GM19324 (cell line): Measurements from ENCODE around the gene SNAP25.

Source experiments
- ATAC-seq: cut with Tn5 transposase; IDR thresholded peaks from one replicate; pipeline ENCODE4 v1.9.1; 2021; ENCODE audit warnings: mild to moderate bottlenecking, moderate library complexity; ENCODE audit not compliant: unreplicated experiment, low FRiP score

The SNAP25 gene

GRCh38 chr20:10218536-10219451, at the start of gene SNAP25:
Gene SNAP25, plus strand, starts transcription at chr20:10218830. Its CDS starts 56,662 bp downstream, at chr20:10275492.
- ATAC-seq: no peak

- no peak for ATAC-seq
Measured at GRCh38 chr20:10169752-10170151, 48.9 kb upstream of the SNAP25 start.

GRCh38 chr20:10170261-10170660, 48.4 kb upstream of the SNAP25 start:
- ATAC-seq: no peak

GRCh38 chr20:10171864-10172751, 46.5 kb upstream of the SNAP25 start:
- no peak for ATAC-seq

GRCh38 chr20:10172998-10173655, 45.5 kb upstream of the SNAP25 start:
- ATAC-seq: no peak

GRCh38 chr20:10174400-10174799, 44.2 kb upstream of the SNAP25 start:
- no peak for ATAC-seq

- no peak for ATAC-seq
Measured at GRCh38 chr20:10177326-10177725, 41.3 kb upstream of the SNAP25 start.

- no peak for ATAC-seq
Measured at GRCh38 chr20:10178091-10178490, 40.5 kb upstream of the SNAP25 start.

GRCh38 chr20:10178727-10179313, 39.8 kb upstream of the SNAP25 start:
- ATAC-seq: no peak

GRCh38 chr20:10179574-10180298, 38.9 kb upstream of the SNAP25 start:
- ATAC-seq: no peak

- ATAC-seq: no peak
Measured at GRCh38 chr20:10180651-10181235, 37.9 kb upstream of the SNAP25 start.

- ATAC-seq: no peak
Measured at GRCh38 chr20:10185741-10186558, 32.7 kb upstream of the SNAP25 start.

- ATAC-seq: no peak
Measured at GRCh38 chr20:10190456-10190855, 28.2 kb upstream of the SNAP25 start.

- ATAC-seq: no peak
Measured at GRCh38 chr20:10192171-10192570, 26.5 kb upstream of the SNAP25 start.

GRCh38 chr20:10194166-10194565, 24.5 kb upstream of the SNAP25 start:
- ATAC-seq: no peak

- no peak for ATAC-seq
Measured at GRCh38 chr20:10200330-10200729, 18.3 kb upstream of the SNAP25 start.

- no peak for ATAC-seq
Measured at GRCh38 chr20:10201321-10201870, 17.2 kb upstream of the SNAP25 start.

GRCh38 chr20:10209091-10209490, 9.5 kb upstream of the SNAP25 start:
- no peak for ATAC-seq
